Right lobe of liver (tissue), 4 donors: ENCODE data around the gene SEMA3C.

Source experiments
- CTCF ChIP-seq, 4 donors: fragments of 200-600 bp in 3 of 4; fragments of 450-650 bp in 1 of 4; IDR thresholded peaks; one replicate each; pipeline versions ENCODE4 v1.5.1 to v1.8.0; 2016 to 2022; ENCODE audit warnings: antibody characterized with exemption in 4 of 4, mild to moderate bottlenecking in 2 of 4
- POLR2A ChIP-seq: fragments of 450-650 bp; IDR thresholded peaks from one replicate; pipeline ENCODE4 v1.6.1; 2017; ENCODE audit warnings: antibody characterized with exemption, mild to moderate bottlenecking
- donor health status: DM: no; HTN: no; CAD: no.
- donor health status: DM: no; HTN: no; CAD: no.
- donor health status: DM: no; HTN: yes; CAD: no.

DNA sequence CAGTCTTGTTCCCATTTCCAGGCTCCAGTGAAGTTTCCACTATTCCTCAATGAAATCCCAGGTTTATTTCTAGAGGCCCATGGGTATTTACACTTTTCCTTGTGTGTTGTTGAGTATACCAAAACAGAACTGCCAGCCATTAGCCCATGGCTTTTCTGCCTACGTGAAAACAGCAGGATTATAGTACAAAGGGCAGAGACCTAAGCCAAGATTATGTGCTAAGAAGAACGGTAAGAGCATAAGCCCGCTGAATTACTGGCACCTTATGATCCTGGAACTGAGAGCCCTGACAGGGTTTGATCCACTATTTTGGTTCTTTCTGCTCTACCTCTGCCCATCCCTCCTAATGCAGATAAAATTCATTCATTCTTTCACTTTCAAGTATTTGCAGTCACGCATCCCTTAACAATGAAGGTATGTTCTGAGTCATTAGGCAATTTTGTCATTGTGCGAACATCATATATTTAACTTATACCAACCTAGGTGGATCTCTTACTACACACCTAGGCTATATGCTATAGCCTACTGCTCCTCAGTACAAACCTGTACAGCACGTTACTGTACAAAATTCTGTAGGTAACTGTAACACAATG is 16.0 kb downstream of the SEMA3C start:
- TF ChIP-seq CTCF (IDR thresholded peaks at IDR 0.05), result no peak
- TF ChIP-seq POLR2A, result no peak
